Keratinocyte (primary cell): ENCODE measurements around the gene ERVH48-1. TPM values are rescaled to one million over a fixed set of nuclear protein-coding genes. Genes with fewer than 3 reads are reported as not detected.

Experiments used
- DNase-seq: peaks from one replicate; pipeline ENCODE4 v3.0.0-alpha.2; 2011; ENCODE audit warnings: low read depth, missing footprints, low spot score
- FAIRE-seq: peaks from 2 replicates; lab custom pipeline; 2011; peaks lifted over from hg19 to GRCh38; lab: Jason Lieb, UNC
- H2AFZ ChIP-seq: 2 replicates; pipeline ENCODE4 v1.6.0; 2012; ENCODE audit warnings: low read length, control low read depth, inconsistent platforms; ENCODE audit not compliant: control insufficient read depth
- H3K27ac ChIP-seq: 2 replicates; pipeline ENCODE4 v1.5.1; 2011; ENCODE audit warnings: low read length; ENCODE audit not compliant: control insufficient read depth, insufficient read depth
- H3K27me3 ChIP-seq: 3 replicates; pipeline ENCODE4 v1.6.0; 2011; ENCODE audit warnings: low read length; ENCODE audit not compliant: control insufficient read depth, insufficient read depth; ENCODE audit errors: extremely low read depth
- H3K36me3 ChIP-seq, 2 experiments: 2 replicates in 1 of 2; 3 replicates in 1 of 2; pipeline ENCODE4 v1.5.1; 2011; ENCODE audit warnings: low read length in 2 of 2, mild to moderate bottlenecking in 1 of 2; ENCODE audit not compliant: control insufficient read depth in 2 of 2, insufficient read depth in 2 of 2; ENCODE audit errors: extremely low read depth in 1 of 2
- H3K4me1 ChIP-seq: 3 replicates; pipeline ENCODE4 v1.5.1; 2011; ENCODE audit warnings: low read length; ENCODE audit not compliant: control insufficient read depth, insufficient read depth; ENCODE audit errors: extremely low read depth
- H3K4me2 ChIP-seq: 3 replicates; pipeline ENCODE4 v1.6.0; 2011; ENCODE audit warnings: low read depth, low read length; ENCODE audit not compliant: control insufficient read depth, insufficient read depth; ENCODE audit errors: extremely low read depth
- H3K4me3 ChIP-seq, 3 experiments: fragments of 200-600 bp in 1 of 3; sonication (generic) in 1 of 3; 2 replicates in 2 of 3; 3 replicates in 1 of 3; pipeline ENCODE4 v1.5.1; 2011 to 2016; ENCODE audit warnings: low read length in 3 of 3, mild to moderate bottlenecking in 3 of 3, control low read depth in 2 of 3, inconsistent platforms in 1 of 3, low read depth in 1 of 3, mixed read lengths in 1 of 3, mixed run types in 1 of 3, moderate library complexity in 1 of 3; ENCODE audit not compliant: control insufficient read depth in 2 of 3, insufficient read depth in 2 of 3; ENCODE audit errors: extremely low read depth in 1 of 3
- H3K79me2 ChIP-seq: 2 replicates; pipeline ENCODE4 v1.6.0; 2012; ENCODE audit warnings: low read length; ENCODE audit not compliant: control insufficient read depth, insufficient read depth
- H3K9ac ChIP-seq: 3 replicates; pipeline ENCODE4 v1.6.0; 2011; ENCODE audit warnings: low read length; ENCODE audit not compliant: control insufficient read depth, insufficient read depth; ENCODE audit errors: extremely low read depth
- H3K9me1 ChIP-seq: 3 replicates; pipeline ENCODE4 v1.6.0; 2011; ENCODE audit warnings: low read length; ENCODE audit not compliant: control insufficient read depth, insufficient read depth; ENCODE audit errors: extremely low read depth
- H3K9me3 ChIP-seq: 2 replicates; pipeline ENCODE4 v1.5.1; 2012; ENCODE audit warnings: low read depth, low read length; ENCODE audit not compliant: control insufficient read depth
- H4K20me1 ChIP-seq: 3 replicates; pipeline ENCODE4 v1.6.0; 2011; ENCODE audit warnings: low read length; ENCODE audit not compliant: control insufficient read depth, insufficient read depth; ENCODE audit errors: extremely low read depth
- EZH2 ChIP-seq: IDR thresholded peaks from one replicate; pipeline ENCODE4 v1.6.1; 2012; ENCODE audit warnings: inconsistent platforms, mild to moderate bottlenecking, low read length, moderate library complexity
- dilution Hi-C: fragments of 300-500 bp; cut with MboI; formaldehyde crosslinking; loops from one replicate; pipeline ENCODE4 v1.7.0; 2020; ENCODE audit warnings: low sequenced_read_pairs; ENCODE audit not compliant: extremely low pct_ligation_motif_present
- polyA plus RNA-seq, 5 experiments: library from polyadenylated mRNA; depleted of rRNA in 3 of 5; stranded (reverse) in 3 of 5; stranded (forward) in 1 of 5; unstranded in 1 of 5; fragments of >200 nt; gene quantifications; 1 replicate in 1 of 5; 2 replicates in 3 of 5; 3 replicates in 1 of 5; pipeline versions ENCODE4 v1.2.1 to v1.2.3, GENCODE V29; 2011 to 2012; ENCODE audit warnings: missing spikeins in 2 of 5, low read depth in 1 of 5, low replicate concordance in 1 of 5
- TF ChIP-seq, protein P1 (sequence below), 3 experiments: IDR thresholded peaks in 1 of 3; conservative IDR thresholded peaks in 1 of 3; optimal IDR thresholded peaks in 1 of 3; 2 replicates in 2 of 3; 3 replicates in 1 of 3; pipeline versions ENCODE3 to v1.5.1; 2011; ENCODE audit warnings: low read length in 3 of 3, mild to moderate bottlenecking in 3 of 3, moderate library complexity in 2 of 3, control low read depth in 1 of 3, inconsistent platforms in 1 of 3; ENCODE audit not compliant: insufficient read depth in 2 of 3; ENCODE audit errors: extremely low read depth in 1 of 3

ERVH48-1 gene
- polyA plus RNA-seq, 1 donor (not counting 4 experiments of a cell fraction or from before 2014, with no cell fraction given), result 0.03 TPM

DNA sequence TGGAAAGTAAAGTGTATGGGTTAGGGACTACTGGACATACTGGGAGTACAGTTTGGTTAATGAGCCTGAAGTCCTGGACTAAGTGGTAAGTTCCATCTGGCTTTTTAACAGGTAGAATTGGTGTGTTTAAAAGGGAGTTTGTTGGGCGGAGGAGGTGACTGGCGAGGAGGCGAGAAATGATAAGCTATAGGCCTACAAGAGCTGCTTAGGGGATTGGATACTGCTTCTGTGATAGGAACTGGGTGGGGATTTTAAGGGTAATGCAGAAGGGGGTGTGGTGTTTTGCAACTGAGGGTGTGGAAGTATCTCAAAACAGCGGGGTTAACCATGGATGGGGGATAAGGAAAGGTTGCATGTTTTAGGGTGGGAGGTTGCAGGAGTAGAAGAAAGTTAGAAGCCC, 3.5 kb downstream of the ERVH48-1 start:
- no peaks in the 10 kb centered on the region for H4K20me1 ChIP-seq
- peaks cover 4% of the 10 kb centered on the region for H3K4me1 ChIP-seq
- H3K4me3 ChIP-seq, result no peak overlapping the region
- H3K27me3 ChIP-seq, result no peaks in the 10 kb centered on the region
- no peak overlapping the region for H2AFZ ChIP-seq
- H3K9me3 ChIP-seq, result no peaks in the 10 kb centered on the region
- H3K79me2 ChIP-seq, result no peaks in the 10 kb centered on the region
- no peak overlapping the region for H3K9ac ChIP-seq
- H3K4me2 ChIP-seq, result no peak overlapping the region
- no peak for DNase-seq
- no peaks in the 10 kb centered on the region for H3K9me1 ChIP-seq
- dilution Hi-C loops, result no loop called here
- H3K36me3 ChIP-seq, result no peaks in the 10 kb centered on the region
- H3K27ac ChIP-seq, result no peak overlapping the region
- no peak for FAIRE-seq
- TF ChIP-seq, protein P1, sequence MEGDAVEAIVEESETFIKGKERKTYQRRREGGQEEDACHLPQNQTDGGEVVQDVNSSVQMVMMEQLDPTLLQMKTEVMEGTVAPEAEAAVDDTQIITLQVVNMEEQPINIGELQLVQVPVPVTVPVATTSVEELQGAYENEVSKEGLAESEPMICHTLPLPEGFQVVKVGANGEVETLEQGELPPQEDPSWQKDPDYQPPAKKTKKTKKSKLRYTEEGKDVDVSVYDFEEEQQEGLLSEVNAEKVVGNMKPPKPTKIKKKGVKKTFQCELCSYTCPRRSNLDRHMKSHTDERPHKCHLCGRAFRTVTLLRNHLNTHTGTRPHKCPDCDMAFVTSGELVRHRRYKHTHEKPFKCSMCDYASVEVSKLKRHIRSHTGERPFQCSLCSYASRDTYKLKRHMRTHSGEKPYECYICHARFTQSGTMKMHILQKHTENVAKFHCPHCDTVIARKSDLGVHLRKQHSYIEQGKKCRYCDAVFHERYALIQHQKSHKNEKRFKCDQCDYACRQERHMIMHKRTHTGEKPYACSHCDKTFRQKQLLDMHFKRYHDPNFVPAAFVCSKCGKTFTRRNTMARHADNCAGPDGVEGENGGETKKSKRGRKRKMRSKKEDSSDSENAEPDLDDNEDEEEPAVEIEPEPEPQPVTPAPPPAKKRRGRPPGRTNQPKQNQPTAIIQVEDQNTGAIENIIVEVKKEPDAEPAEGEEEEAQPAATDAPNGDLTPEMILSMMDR (optimal IDR thresholded peaks at IDR 0.05 in 1 of 3, IDR thresholded peaks at IDR 0.05 in 1 of 3, conservative IDR thresholded peaks at IDR 0.05 in 1 of 3; ENCODE audit: extremely low read depth in 1 of 3, insufficient read depth in 2 of 3, low read length in 3 of 3), result no peak
- no peak for TF ChIP-seq EZH2

DNA sequence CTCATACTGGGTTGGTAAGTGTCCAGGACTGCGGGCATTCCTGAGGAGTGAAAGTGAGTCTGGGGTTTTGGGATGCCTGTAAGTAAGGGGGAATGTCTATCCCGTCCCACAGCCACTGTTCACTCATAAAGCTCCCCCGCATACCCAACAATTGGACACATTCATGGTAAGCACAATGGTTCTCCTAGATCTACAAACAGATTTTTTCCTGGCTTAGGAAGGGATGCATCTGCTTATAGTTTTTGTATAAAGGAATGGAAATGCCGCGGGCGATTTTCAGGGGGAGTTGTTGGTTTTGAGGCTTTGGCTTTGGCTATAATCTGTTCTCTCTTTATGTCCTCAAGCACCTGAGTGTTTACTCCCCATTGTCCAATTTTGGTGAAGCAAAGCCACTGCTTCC, 7.1 kb downstream of the ERVH48-1 start:
- H4K20me1 ChIP-seq, result no peaks in the 10 kb centered on the region
- DNase-seq, result no peak
- no peaks in the 10 kb centered on the region for H3K27me3 ChIP-seq
- H3K4me2 ChIP-seq, result no peak overlapping the region
- no peak overlapping the region for H3K27ac ChIP-seq
- H3K36me3 ChIP-seq, result no peaks in the 10 kb centered on the region
- H3K79me2 ChIP-seq, result no peaks in the 10 kb centered on the region
- no peaks in the 10 kb centered on the region for H3K9me1 ChIP-seq
- no peak for FAIRE-seq
- dilution Hi-C loops, result no loop called here
- H3K9me3 ChIP-seq, result no peaks in the 10 kb centered on the region
- no peaks in the 10 kb centered on the region for H3K4me1 ChIP-seq
- no peak overlapping the region for H3K9ac ChIP-seq
- H3K4me3 ChIP-seq, result no peak overlapping the region
- no peak overlapping the region for H2AFZ ChIP-seq
- TF ChIP-seq EZH2, result no peak
- TF ChIP-seq, protein P1 (optimal IDR thresholded peaks at IDR 0.05 in 1 of 3, IDR thresholded peaks at IDR 0.05 in 1 of 3, conservative IDR thresholded peaks at IDR 0.05 in 1 of 3; ENCODE audit: extremely low read depth in 1 of 3, insufficient read depth in 2 of 3, low read length in 3 of 3), result no peak
